Mucosa of rectum (tissue), 2 donors: ENCODE data around the gene ZNF594.
"Not testable (repeated sequence)": the region's sequence is repeated elsewhere in the genome, so short reads cannot be mapped to it uniquely, and the experiment has no call there.

Source experiments
- H3K27ac ChIP-seq, 2 donors: one replicate each; pipeline ENCODE4 v1.7.0; 2013; ENCODE audit warnings: inconsistent platforms in 2 of 2, low read depth in 2 of 2, low read length in 2 of 2
- H3K27me3 ChIP-seq, 2 donors: one replicate each; pipeline ENCODE4 v1.7.0; 2013; ENCODE audit warnings: low read length in 2 of 2; ENCODE audit not compliant: control insufficient read depth in 2 of 2, insufficient read depth in 2 of 2
- H3K36me3 ChIP-seq, 2 donors: one replicate each; pipeline ENCODE4 v1.7.0; 2013; ENCODE audit warnings: low read length in 2 of 2; ENCODE audit not compliant: control insufficient read depth in 2 of 2, insufficient read depth in 2 of 2
- H3K4me1 ChIP-seq, 2 donors: one replicate each; pipeline ENCODE4 v1.7.0; 2013; ENCODE audit warnings: low read length in 2 of 2, mild to moderate bottlenecking in 1 of 2; ENCODE audit not compliant: control insufficient read depth in 2 of 2, insufficient read depth in 2 of 2
- H3K4me3 ChIP-seq, 2 donors: one replicate each; pipeline ENCODE4 v1.7.0; 2013; ENCODE audit warnings: low read length in 2 of 2
- H3K9ac ChIP-seq, 2 donors: one replicate each; pipeline ENCODE4 v1.7.0; 2013; ENCODE audit warnings: low read length in 2 of 2, low read depth in 1 of 2, mild to moderate bottlenecking in 1 of 2
- H3K9me3 ChIP-seq, 2 donors: one replicate each; pipeline ENCODE4 v1.7.0; 2013; ENCODE audit warnings: low read length in 2 of 2; ENCODE audit not compliant: control insufficient read depth in 2 of 2
- donor health status: healthy.
- donor health status: Normal muscosa, but diverticular disease.

The ZNF594 gene

DNA sequence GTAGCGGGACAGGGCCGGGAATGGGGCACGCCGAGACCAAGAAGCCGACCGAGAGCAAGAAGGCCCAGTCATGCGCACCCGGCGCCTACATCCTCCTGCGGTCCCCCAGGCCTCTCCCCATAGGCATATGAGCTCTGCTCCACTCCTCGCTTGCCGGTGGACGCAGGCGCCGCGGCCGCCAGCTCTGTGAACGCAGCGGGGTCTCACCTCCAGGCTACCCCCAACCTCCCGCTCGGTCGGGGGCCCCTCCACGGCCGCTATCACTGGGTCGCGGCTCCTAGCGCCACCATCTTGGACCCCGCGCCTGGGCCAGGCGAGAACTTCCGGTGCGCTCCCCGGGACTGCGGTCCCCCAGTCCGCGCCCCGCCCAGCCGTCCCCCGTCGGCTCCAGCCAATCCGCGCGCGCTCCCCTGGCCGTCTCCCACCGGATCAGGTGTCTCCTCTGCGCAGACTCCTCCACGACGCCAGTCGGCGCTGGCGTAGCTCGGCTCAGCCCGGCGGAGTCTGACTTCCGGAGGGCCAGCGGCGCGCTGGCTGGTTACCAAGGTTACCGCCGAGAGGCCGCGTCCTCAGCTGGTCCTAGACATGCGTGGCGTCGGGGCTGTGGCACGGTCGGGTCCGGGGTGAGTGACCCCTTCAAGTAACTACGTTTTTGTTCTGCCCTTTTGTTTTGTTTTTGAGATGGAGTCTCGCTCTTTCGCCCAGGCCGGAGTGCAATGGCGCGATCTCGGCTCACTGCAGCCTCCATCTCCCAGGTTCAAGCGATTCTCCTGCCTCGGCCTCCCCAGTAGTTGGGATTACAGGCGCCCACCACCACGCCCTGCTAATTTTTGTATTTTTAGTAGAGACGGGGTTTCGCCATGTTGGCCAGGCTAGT lies at the start of gene ZNF594:
Gene ZNF594, minus strand, starts transcription at position 328 of the 877 bp plus-strand sequence. CDS start 7,612 bp downstream, outside the sequence.
- H3K27me3 ChIP-seq, result no peaks in the 10 kb centered on the region
- H3K9me3 ChIP-seq, result peaks cover 2 to 3% of the 10 kb centered on the region in 2 donors
- peak within 1 kb of the TSS; percentile 78 to 81 for H3K4me3 ChIP-seq
- peak within 1 kb of the TSS in 1 of 2 donors; percentile 63 for H3K27ac ChIP-seq
- H3K36me3 ChIP-seq, result peaks cover 0 to 4% of the 10 kb centered on the region in 2 donors
- H3K4me1 ChIP-seq, result peaks cover 4 to 7% of the 10 kb centered on the region in 2 donors
- H3K9ac ChIP-seq, result peak within 1 kb of the TSS; percentile 52 to 84

DNA sequence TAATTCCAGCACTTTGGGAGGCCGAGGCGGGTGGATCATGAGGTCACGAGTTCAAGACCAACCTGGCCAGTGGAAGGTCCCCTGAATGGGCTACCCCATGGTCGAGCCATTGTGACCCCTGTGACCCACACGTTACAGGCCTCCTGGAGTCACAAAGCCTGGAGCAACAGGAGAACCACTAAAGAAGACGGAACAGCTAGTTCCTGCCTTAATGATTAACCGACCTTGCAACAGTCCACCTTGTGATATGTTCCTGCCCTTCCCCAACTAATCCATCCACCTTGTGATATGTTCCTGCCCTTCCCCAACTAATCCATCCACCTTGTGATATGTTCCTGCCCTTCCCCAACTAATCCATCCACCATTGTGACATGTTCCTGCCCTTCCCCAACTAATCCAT lies 48.1 kb upstream of the ZNF594 start:
- not testable (repeated sequence) for H3K27me3 ChIP-seq, H3K9me3 ChIP-seq, H3K9ac ChIP-seq, H3K4me3 ChIP-seq, H3K36me3 ChIP-seq, H3K27ac ChIP-seq
- H3K4me1 ChIP-seq, result peaks cover 15 to 16% of the 10 kb centered on the region in 2 donors

DNA sequence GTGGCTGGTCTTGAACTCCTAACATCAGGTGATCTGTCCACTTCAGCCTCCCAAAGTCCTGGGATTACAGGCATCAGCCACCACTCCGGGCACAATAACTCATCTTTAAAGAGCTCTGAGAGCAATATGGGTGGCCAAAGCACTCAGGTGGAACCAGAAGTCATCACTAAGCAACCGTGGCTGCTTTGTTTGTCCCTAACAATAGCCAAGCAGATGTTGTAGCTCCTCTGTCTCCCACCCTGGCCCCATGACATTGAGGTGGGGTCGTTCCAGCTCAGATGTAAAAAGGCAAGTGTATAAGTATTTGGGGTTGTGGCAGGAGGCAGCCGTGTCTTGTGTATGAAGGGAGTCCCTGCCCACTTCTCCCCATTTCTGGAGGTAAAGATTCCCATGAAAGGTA lies 46.7 kb upstream of the ZNF594 start:
- Histone ChIP-seq H3K4me3 (no peak overlapping the region), H3K4me1 (peaks cover 15 to 16% of the 10 kb centered on the region in 2 donors), H3K27me3 (no peaks in the 10 kb centered on the region), H3K9me3 (no peaks in the 10 kb centered on the region), H3K27ac (no peak overlapping the region), H3K9ac (no peak overlapping the region), H3K36me3 (peaks cover 0 to 2% of the 10 kb centered on the region in 2 donors)

DNA sequence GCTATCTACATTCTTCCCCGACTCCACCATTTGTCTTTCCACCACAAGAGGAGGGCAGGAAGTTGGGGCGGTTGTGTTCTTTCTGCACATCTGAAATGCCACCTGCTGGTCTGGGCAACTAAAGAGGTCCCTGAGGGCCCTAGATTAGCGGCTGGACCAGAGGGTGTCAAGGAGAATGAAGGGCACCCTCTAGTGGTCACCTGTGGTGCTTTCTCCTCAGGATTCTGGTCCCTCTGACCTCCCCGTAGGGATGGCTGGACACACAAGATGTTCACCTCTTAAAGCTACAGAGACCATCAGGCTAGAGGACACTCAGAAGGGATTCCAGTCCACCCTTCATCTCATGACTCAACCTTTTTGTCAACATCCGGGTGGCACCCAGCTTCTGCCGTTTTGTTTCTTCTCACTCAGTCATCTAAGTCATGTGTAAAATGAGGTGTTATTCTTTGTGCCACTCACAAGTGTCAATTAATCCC lies 45.9 kb upstream of the ZNF594 start:
- no peak overlapping the region for H3K9ac ChIP-seq
- H3K4me3 ChIP-seq, result no peak overlapping the region
- H3K4me1 ChIP-seq, result peaks cover 11 to 15% of the 10 kb centered on the region in 2 donors
- H3K27me3 ChIP-seq, result no peaks in the 10 kb centered on the region
- no peak overlapping the region for H3K27ac ChIP-seq
- H3K9me3 ChIP-seq, result no peaks in the 10 kb centered on the region
- H3K36me3 ChIP-seq, result peaks cover 0 to 2% of the 10 kb centered on the region in 2 donors

DNA sequence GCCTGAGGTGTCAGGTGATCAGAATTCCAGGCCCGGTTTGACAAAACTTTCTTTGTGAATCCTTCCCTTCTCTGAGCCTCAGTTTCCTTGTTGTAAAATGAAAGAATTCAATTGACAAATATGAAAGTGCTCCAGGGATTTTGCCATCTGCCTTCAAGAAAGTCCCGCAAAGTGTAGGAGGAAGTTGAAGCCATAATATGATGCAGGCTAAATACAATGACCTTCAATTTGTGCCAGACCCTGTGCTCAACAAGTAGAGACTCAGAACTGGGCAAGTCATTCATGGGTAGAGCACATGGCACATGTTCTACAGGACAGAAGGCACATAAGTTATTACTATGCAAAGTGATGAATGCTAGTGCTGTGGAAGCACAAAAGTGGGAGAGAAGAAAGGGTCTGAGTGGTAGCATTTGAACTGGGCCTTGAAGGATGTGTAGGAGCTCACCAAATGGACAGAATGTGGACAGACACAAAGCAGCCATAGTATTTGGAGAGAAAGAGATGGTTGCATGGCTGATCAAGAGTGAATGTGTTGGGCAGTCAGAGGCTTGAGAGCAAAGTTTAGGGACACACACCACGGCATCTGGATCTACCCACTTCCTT lies 45.4 kb upstream of the ZNF594 start:
- Histone ChIP-seq H3K9ac (no peak overlapping the region), H3K27me3 (no peaks in the 10 kb centered on the region), H3K27ac (no peak overlapping the region), H3K4me1 (peaks cover 11 to 18% of the 10 kb centered on the region in 2 donors), H3K9me3 (no peaks in the 10 kb centered on the region), H3K4me3 (no peak overlapping the region), H3K36me3 (peaks cover 0 to 2% of the 10 kb centered on the region in 2 donors)

DNA sequence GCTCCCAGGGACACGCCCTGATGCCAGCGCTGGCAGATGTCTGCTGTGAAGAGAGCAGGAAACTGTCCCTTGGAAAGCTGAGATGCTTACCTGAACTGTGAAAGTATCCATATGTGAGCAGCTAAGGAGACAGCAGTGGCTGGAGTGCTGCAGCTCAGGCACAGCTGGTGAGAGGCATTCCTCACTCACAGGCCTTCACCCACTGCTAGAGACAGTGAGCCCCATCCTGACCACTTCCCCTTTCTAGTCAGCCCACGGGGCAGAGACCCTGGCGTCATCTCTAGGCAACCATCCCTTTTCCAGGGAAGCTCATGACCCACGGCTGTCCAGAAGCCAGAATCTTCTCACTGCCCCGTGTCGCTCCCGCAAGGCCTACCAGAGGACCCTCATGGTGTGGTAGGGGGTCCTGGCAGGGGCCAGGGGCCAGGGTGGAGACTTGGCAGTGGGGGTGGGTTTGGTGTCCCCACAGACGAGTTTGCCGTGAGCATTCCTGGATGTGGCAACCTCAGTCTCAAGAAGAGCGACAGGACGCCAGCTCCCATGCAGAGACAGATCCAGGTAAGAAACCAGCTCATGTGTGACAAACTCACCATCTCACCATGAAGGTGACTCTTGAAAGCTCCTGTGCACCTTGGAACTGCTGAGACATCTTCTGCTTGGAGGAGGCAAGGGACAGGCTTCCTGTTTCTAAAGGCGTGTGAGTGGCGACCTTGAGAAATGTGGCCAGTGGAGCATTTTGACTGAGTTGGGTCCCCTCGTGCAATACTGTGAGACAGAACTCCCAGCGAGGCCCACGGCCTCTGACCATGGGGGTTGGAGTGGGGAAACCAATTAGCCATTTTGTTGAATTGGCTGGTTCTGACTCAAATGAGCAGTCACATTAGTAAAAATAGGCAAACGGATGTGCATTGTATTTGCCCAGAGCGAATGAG lies 43.2 kb upstream of the ZNF594 start, which contains the start of gene SCIMP:
Gene SCIMP, minus strand, starts transcription at position 216 of the 932 bp plus-strand sequence. Its CDS starts 105 bp downstream, at position 111.
- peaks cover 2 to 9% of the 10 kb centered on the region in 2 donors for H3K4me1 ChIP-seq
- H3K4me3 ChIP-seq, result peak within 1 kb of the TSS in 1 of 2 donors; percentile 59
- H3K27ac ChIP-seq, result peak within 1 kb of the TSS; percentile 32 to 46
- H3K9ac ChIP-seq, result no peak within 1 kb of the TSS
- peaks cover 0 to 5% of the 10 kb centered on the region in 2 donors for H3K36me3 ChIP-seq
- no peaks in the 10 kb centered on the region for H3K9me3 ChIP-seq
- H3K27me3 ChIP-seq, result no peaks in the 10 kb centered on the region

DNA sequence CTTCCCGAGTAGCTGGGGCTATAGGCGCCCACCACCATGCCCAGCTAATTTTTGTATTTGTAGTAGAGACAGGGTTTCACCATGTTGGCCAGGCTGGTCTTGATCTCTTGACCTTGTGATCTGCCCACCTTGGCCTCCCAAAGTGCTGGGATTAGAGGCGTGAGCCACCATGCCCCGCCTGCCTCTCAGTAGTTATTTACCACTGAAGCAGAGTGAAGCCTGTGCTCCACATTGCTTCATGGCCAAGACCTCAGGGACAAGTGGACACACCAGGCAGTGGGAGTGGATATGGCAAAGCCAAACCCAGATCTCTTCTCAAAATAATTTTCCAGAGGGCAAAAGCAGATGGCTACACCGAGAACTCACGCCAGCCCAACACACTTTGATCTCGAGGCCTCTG lies 41.8 kb upstream of the ZNF594 start:
- not testable (repeated sequence) for H3K27me3 ChIP-seq, H3K4me1 ChIP-seq, H3K36me3 ChIP-seq, H3K9me3 ChIP-seq, H3K9ac ChIP-seq
- peak overlapping the region in 1 of 2 donors; percentile 32 for H3K27ac ChIP-seq
- H3K4me3 ChIP-seq, result peak overlapping the region in 1 of 2 donors; percentile 45

DNA sequence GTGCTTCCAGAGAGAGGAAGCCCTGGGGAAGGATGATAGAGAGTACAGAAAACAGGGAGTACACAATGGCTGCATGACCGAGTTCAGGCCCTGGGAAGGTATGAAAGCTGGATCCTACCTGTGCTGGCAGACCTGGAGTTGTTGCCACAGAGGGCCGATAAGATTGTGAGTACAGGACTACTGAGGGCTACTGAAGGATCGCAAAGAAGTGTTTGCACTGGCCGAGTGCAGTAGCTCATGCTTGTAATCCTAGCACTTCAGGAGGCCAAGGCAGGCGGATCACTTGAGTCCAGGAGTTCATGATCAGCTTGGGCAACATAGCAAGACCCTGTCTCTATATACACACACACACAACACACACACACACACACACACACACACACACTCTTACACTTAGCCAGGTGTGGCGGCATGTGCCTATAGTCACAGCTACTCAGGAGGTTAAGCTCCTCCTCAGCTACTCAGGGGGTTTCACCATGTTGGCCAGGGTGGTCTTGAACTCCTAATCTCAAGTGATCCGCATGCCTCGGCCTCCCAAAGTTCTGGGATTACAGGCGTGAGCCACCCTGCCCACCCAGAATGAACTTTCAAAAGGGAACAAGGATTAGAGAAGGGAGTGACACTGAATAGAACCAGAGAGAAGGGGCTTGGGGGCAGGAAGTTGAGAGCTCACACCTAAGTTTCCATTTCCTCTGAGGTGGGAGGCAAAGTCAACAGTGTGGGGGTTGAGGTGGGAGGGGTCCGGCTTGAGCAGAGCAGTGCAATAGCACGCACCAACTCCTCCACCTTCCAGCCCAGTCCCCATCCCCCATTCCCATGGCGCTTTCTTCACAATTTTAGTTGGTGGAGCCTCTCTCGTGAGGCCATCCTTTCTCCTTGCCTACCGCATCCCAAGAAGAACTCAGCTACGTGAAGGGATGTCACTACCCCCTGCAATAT lies 35.5 kb upstream of the ZNF594 start:
- Histone ChIP-seq H3K4me3 (no peak overlapping the region), H3K27me3 (no peaks in the 10 kb centered on the region), H3K9ac (no peak overlapping the region), H3K9me3 (no peaks in the 10 kb centered on the region), H3K4me1 (peaks cover 3% of the 10 kb centered on the region in 2 donors), H3K27ac (peak overlapping the region; percentile 29 to 43), H3K36me3 (peaks cover 0 to 6% of the 10 kb centered on the region in 2 donors)
